Neural progenitor cell (in vitro differentiated cells): ENCODE measurements around the gene NUP62CL.
"Not testable (repeated sequence)": the region's sequence is repeated elsewhere in the genome, so short reads cannot be mapped to it uniquely, and the experiment has no call there.

Experiments
- EZH2 ChIP-seq: fragments of 200-600 bp; sonication (generic); IDR thresholded peaks from 2 replicates; pipeline ENCODE4 v1.6.1; 2017; ENCODE audit warnings: antibody characterized with exemption, mild to moderate bottlenecking, moderate library complexity
- TF ChIP-seq, protein P1 (sequence below): fragments of 200-600 bp; sonication (generic); IDR thresholded peaks from 2 replicates; pipeline ENCODE4 v1.5.1; 2017; ENCODE audit warnings: antibody characterized with exemption, mild to moderate bottlenecking

DNA sequence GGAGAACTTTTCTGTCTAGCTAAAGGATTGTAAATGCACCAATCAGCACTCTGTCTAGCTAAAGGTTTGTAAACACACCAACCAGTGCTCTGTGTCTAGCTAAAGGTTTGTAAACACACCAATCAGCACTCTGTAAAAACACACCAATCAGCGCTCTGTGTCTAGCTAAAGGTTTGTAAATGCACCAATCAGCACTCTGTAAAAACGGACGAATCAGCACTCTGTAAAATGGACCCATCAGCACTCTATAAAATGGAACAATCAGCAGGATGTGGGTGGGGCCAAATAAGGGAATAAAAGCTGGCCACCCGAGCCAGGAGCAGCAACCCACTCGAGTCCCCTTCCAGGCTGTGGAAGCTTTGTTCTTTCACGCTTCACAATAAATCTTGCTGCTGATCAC, 8.2 kb downstream of the NUP62CL start:
- not testable (repeated sequence) for TF ChIP-seq EZH2
- TF ChIP-seq, protein P1, sequence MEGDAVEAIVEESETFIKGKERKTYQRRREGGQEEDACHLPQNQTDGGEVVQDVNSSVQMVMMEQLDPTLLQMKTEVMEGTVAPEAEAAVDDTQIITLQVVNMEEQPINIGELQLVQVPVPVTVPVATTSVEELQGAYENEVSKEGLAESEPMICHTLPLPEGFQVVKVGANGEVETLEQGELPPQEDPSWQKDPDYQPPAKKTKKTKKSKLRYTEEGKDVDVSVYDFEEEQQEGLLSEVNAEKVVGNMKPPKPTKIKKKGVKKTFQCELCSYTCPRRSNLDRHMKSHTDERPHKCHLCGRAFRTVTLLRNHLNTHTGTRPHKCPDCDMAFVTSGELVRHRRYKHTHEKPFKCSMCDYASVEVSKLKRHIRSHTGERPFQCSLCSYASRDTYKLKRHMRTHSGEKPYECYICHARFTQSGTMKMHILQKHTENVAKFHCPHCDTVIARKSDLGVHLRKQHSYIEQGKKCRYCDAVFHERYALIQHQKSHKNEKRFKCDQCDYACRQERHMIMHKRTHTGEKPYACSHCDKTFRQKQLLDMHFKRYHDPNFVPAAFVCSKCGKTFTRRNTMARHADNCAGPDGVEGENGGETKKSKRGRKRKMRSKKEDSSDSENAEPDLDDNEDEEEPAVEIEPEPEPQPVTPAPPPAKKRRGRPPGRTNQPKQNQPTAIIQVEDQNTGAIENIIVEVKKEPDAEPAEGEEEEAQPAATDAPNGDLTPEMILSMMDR = not testable (repeated sequence)
